ENCODE data around the gene RFNG.

The RFNG gene

GRCh38 chr17:82053130-82053529, 1.5 kb upstream of the RFNG start:
- no peak for FAIRE-seq
- DNase-seq (ENCODE audit: insufficient read length, low spot score), result no peak
- TF ChIP-seq POLR2A (IDR thresholded peaks at IDR 0.05; ENCODE audit: low read depth, low read length), result no peak

DNA sequence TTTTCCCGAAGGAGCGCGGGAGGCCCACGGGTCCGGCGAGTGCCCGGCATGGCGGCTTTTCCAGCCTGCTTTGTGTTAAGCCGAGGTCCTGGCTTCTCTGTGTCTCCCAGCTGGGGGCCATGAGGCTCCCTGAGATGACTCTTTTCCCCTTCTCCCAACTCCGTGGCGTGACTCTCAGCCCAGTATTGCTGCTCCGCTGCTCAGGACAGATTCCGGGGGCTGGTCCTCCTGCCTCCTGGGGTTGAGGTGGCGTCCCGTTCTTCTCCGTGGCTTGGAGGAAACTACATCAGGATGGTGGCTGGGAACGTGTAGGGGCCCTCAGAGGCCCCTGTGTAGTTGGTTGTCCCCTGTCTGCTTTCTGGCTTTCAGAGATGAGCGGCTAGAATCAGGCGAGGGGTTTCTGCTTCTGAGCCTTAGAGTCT, 1.0 kb upstream of the RFNG start:
- FAIRE-seq, result no peak
- no peak for DNase-seq (ENCODE audit: insufficient read length, low spot score)
- TF ChIP-seq POLR2A (IDR thresholded peaks at IDR 0.05; ENCODE audit: low read depth, low read length), result no peak

- TF ChIP-seq POLR2A (IDR thresholded peaks at IDR 0.05; ENCODE audit: low read depth, low read length), result no peak
- FAIRE-seq, result no peak
- no peak for DNase-seq (ENCODE audit: insufficient read length, low spot score)
Measured at GRCh38 chr17:82050761-82051641, 610 bp downstream of the RFNG start.

DNA sequence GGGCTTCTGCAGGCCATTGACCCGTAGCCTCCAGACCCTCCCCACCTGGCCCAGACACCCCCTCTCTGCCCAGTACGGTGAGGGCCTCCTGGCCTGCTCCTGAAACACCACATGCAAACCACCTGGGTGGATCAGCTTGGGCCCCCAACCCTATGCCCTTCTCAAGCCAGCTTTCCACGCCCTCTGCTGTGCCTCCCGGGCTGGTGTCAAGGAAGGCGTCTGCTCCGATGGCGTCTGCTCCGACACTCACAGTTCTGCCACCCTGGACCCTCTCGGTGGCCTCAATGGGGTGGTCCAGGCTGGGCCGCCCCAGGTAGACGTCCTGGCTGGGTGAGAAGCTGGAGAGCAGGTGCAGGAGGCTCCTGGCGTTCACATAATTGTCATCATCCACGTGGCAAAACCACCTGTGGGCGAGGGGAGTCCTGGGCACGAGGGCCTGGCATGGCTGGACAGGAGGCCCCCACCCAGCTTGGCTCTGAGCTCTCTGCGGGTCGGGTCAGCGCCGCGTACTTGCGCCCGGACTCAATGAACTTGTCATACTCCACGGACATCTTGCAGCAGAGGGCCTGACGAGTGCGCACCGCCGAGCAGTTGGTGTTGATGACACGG, 1.4 kb downstream of the RFNG start:
- no peak for FAIRE-seq
- TF ChIP-seq POLR2A (IDR thresholded peaks at IDR 0.05; ENCODE audit: low read depth, low read length), result no peak
- no peak for DNase-seq (ENCODE audit: insufficient read length, low spot score)

- DNase-seq (ENCODE audit: insufficient read length, low spot score) (no peak), FAIRE-seq (no peak)
- no peak for TF ChIP-seq POLR2A (IDR thresholded peaks at IDR 0.05; ENCODE audit: low read depth, low read length)
Measured at GRCh38 chr17:82049521-82049971, 2.1 kb downstream of the RFNG start.

- DNase-seq (ENCODE audit: insufficient read length, low spot score), result no peak
- TF ChIP-seq POLR2A (IDR thresholded peaks at IDR 0.05; ENCODE audit: low read depth, low read length), result no peak
- no peak for FAIRE-seq
Measured at GRCh38 chr17:82049106-82049505, 2.5 kb downstream of the RFNG start.

DNA sequence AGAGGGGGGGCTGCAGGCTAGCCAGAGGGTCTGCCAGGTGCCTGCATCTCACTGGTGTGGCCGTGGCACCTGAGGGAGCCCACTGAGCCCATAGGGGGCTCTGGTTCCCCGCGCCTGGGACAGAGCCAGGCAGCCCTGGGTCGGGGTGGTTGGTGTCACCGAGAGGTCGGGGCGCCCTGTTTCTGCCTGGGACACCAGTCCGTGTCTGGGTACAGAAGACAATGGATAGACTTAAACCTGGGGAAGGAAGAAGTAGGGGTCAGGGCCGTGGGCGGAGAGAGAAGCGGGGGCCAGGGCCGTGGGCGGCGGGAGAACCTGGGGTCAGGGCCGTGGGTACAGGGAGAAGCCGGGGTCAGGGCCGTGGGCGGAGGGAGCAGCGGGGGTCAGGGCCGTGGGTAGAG, 3.0 kb downstream of the RFNG start:
- FAIRE-seq, result no peak
- TF ChIP-seq POLR2A (IDR thresholded peaks at IDR 0.05; ENCODE audit: low read depth, low read length), result no peak
- no peak for DNase-seq (ENCODE audit: insufficient read length, low spot score)

DNA sequence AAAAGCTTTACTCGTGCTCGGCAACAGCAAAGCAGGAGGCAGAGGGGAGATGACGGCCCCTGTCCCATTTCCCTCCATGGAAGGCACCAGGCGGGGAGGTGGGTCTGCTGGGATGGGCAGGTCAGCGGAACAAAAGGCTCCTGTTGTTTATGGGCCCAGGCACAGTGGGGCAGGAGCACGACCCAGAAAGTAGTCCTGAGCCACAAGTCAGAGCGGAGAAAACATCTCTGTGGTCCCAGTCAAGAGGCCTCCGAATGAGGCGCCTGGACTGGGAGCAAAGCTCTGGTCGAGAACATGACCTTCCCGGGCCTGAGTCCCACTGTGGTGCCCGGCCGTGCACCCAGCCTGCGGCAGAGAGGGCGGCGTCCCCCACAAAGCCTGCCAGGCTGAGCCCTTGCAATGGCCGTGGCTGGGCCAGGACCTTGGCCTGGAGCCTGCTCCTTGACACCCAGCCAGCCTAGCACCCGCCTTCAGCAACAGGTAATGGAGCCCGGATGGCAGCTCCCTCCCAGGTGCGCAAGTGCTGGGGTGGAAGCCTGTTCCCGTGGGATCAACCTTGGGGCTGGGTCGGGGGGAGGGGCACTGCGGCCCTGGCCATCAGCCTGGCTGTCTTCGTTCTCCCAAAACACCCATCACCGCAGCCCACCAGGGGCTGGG, 3.6 kb downstream of the RFNG start:
- TF ChIP-seq POLR2A (IDR thresholded peaks at IDR 0.05; ENCODE audit: low read depth, low read length), result no peak
- DNase-seq (ENCODE audit: insufficient read length, low spot score) (no peak), FAIRE-seq (no peak)

DNA sequence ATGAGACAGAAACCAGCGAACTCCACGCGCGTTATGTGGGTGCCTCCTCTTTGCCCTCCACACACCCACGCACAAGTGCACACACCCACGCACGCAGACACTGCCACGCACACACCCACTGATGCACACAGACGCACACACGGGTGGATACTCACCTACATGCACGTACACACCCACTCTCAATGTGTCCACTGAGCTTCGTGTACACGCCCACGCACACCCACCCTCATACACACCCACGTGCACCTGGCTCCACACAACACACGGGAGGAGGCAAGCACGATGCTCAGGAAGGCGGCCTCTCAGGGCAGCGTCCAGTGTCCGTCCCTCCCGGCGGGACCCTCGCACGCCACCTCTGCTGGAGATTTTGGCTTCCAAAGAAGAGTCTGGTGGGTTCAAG, 4.2 kb downstream of the RFNG start:
- FAIRE-seq, result no peak
- TF ChIP-seq POLR2A (IDR thresholded peaks at IDR 0.05; ENCODE audit: low read depth, low read length), result no peak
- DNase-seq (ENCODE audit: insufficient read length, low spot score), result no peak

GRCh38 chr17:82046903-82047302, 4.7 kb downstream of the RFNG start:
- TF ChIP-seq POLR2A (IDR thresholded peaks at IDR 0.05; ENCODE audit: low read depth, low read length), result no peak
- no peak for FAIRE-seq

DNA sequence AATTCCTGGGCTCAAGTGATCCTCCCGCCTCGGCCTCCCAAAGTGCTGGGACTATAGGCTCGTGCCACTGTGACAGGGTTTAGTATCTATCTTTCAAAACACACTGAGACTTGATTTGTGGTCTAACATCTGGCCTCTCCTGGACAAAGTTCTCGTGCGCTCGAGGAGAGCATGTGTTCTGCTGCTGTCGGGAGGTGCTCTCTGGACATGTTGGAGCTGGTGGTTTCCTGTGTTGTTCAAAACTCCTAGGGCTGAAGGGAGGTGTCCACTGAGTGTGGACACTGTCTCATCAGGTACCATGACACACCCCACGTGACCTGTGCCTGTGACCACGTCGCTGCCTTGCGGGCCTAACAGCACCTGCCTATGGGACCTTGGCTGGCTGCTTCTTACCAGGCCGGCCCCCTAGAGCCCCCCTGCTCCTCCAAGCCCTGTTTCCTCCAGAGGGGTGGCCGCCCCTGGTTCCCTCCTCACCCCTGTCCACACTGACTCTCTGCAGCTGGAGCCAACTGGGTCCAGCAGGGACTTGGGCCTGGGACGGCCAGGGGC, 5.6 kb downstream of the RFNG start:
- FAIRE-seq (no peak), DNase-seq (ENCODE audit: insufficient read length, low spot score) (no peak)
- no peak for TF ChIP-seq POLR2A (IDR thresholded peaks at IDR 0.05; ENCODE audit: low read depth, low read length)

More at GRCh38 chr17:82046903-82047302, 4.7 kb downstream of the RFNG start:
- DNase-seq (ENCODE audit: insufficient read length, low spot score), result no peak

DNA sequence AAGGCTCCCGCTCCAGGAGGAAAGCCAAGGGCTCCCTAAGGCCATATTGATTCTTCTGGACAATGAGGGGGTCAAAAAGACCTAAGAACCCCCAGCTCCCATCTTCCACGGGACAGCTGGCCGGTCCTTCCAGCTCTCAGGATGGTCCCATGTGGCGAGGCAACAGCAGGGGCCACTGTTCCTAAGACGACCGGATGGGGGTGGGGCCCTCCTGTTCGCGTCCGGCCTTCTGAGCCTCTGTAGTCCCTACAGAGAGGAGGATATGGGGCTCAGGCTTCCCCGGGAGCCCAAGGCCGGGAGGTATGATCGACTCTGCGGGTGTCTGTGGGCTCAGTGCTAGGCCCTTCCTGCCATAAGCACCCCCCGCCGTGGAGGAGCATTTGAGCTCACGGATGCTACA, 8.1 kb downstream of the RFNG start:
- no peak for DNase-seq (ENCODE audit: insufficient read length, low spot score)
- FAIRE-seq, result no peak
- TF ChIP-seq POLR2A (IDR thresholded peaks at IDR 0.05; ENCODE audit: low read depth, low read length), result no peak

- FAIRE-seq (no peak), DNase-seq (ENCODE audit: insufficient read length, low spot score) (no peak)
- no peak for TF ChIP-seq POLR2A (IDR thresholded peaks at IDR 0.05; ENCODE audit: low read depth, low read length)
Measured at GRCh38 chr17:82042649-82043048, 9.0 kb downstream of the RFNG start.

DNA sequence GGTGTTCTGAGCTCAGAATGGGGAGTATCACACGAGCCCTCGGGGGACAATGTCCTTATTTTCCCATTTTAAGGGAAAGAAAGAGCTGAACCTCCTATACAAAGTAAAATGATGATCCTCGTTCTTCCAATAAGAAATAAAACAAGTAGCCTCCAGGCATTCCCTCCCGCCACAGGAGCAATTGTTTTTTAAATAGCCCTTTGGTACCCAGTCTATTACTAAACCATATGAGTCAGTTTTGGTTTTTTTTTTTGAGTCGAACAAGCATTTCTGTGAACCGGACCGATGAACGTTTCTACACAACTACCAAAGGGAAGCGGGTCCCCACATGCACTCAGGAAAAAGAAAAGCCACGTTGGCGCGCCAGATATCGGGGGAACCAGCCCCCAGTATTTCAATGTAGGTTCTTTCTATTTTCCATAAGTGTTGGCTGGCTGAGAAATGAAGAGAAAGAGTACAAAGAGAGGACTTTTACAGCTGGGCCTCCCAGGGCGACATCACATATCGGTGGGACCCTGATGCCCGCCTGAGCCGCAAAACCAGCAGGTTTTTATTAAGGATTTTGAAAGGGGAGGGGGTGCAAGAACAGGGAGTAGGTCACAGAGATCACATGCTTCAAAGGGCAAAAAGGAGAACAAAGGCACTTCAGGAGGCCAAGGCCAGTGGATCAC, 10.3 kb downstream of the RFNG start:
- DNase-seq (ENCODE audit: insufficient read length, low spot score) (no peak), FAIRE-seq (no peak)
- no peak for TF ChIP-seq POLR2A (IDR thresholded peaks at IDR 0.05; ENCODE audit: low read depth, low read length)

All from H54 (cell line).